C4-2B (cell line): ENCODE results near the gene LRBA.

Experiments
- H3K27ac ChIP-seq: fragments of 450-650 bp; 2 replicates; pipeline ENCODE4 v1.5.1; 2017
- ZFX ChIP-seq: fragments of 450-650 bp; IDR thresholded peaks from 2 replicates; pipeline ENCODE4 v1.6.1; 2017
- TF ChIP-seq, protein P1 (sequence below): fragments of 450-650 bp; conservative IDR thresholded peaks from 2 replicates; pipeline ENCODE4 v1.5.1; 2017; ENCODE audit warnings: mild to moderate bottlenecking

Gene LRBA

DNA sequence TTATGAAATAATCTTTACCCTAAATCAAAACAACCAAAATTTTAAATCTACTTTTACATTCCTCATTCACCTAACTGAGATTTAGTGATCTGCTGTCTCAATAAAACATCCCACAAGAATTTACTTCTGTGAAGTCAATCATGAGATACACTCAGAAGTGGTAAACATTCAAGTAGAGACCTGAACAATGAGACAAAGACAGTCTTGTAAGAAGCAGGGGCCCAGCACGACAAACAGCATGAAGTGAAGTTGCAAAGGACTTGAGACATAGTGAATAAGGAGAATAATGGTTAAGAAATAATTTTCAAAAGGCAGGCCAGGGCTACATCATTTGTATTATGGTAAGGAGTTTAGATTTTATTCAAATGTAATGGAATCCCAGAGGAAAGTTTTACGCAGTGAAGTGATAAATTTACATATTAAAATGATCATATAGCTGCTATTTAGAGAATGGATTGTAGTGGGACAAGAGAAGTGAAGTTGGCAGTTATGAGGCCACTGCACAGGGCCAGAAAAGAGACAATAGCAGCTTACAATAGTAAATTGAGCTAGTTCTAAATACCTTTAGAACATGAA, 331.2 kb downstream of the LRBA start:
- no peak overlapping the region for H3K27ac ChIP-seq
- TF ChIP-seq, protein P1, sequence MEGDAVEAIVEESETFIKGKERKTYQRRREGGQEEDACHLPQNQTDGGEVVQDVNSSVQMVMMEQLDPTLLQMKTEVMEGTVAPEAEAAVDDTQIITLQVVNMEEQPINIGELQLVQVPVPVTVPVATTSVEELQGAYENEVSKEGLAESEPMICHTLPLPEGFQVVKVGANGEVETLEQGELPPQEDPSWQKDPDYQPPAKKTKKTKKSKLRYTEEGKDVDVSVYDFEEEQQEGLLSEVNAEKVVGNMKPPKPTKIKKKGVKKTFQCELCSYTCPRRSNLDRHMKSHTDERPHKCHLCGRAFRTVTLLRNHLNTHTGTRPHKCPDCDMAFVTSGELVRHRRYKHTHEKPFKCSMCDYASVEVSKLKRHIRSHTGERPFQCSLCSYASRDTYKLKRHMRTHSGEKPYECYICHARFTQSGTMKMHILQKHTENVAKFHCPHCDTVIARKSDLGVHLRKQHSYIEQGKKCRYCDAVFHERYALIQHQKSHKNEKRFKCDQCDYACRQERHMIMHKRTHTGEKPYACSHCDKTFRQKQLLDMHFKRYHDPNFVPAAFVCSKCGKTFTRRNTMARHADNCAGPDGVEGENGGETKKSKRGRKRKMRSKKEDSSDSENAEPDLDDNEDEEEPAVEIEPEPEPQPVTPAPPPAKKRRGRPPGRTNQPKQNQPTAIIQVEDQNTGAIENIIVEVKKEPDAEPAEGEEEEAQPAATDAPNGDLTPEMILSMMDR: no peak
- TF ChIP-seq ZFX: no peak

DNA sequence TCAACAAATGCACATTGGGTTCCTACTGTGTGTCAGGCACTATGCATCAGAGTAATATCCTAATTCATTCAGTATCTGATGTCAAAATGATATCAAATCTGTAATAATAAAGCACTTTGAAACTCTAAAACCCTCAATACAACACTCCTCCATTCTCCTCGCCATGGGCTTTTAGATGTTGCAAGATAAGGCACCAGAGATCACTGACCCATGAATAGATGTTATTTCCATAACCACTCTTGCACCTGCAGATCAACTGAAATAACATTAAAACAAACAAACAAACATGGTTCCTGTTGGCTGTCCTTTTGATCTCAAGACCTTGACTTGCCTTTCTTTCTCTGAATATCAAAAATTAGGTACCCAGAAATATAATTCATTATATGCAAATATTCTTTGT, 333.0 kb downstream of the LRBA start:
- H3K27ac ChIP-seq: no peak overlapping the region
- no peak for TF ChIP-seq ZFX
- TF ChIP-seq, protein P1: no peak

- TF ChIP-seq ZFX: no peak
- TF ChIP-seq, protein P1: no peak
Observed at GRCh38 chr4:150681063-150681462, 334.0 kb downstream of the LRBA start.

GRCh38 chr4:150680651-150681050, 334.4 kb downstream of the LRBA start:
- TF ChIP-seq, protein P1: no peak
- TF ChIP-seq ZFX: no peak
- H3K27ac ChIP-seq: no peak overlapping the region

More at GRCh38 chr4:150681063-150681462, 334.0 kb downstream of the LRBA start:
- no peak overlapping the region for H3K27ac ChIP-seq

DNA sequence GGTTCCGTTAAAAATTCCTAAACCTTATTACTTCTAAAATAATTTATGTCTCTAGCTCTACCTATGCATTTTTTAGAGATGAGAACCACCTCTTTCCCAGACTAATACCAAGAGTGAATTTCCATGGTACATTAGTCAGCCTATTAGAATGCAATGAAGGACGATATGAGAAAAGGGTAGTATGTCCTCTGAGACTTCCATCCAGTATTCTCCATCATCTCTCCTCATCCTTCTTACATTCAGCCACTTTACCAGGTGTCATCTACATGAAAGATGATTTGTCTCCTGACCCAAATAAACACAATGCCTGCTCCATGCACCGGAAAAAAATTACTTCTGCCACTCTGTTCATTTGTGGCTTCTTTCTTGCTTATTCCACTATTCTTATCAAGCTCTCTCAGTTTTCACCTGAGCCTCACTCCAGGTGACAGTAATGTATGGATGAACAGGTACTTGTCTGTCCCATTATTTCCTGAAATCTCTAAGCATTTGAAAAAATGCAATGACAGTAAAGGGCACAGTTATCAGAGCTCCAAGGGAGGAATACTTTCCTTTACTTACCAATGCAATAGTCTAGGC, 335.2 kb downstream of the LRBA start:
- TF ChIP-seq, protein P1: no peak
- TF ChIP-seq ZFX: no peak
- no peak overlapping the region for H3K27ac ChIP-seq

DNA sequence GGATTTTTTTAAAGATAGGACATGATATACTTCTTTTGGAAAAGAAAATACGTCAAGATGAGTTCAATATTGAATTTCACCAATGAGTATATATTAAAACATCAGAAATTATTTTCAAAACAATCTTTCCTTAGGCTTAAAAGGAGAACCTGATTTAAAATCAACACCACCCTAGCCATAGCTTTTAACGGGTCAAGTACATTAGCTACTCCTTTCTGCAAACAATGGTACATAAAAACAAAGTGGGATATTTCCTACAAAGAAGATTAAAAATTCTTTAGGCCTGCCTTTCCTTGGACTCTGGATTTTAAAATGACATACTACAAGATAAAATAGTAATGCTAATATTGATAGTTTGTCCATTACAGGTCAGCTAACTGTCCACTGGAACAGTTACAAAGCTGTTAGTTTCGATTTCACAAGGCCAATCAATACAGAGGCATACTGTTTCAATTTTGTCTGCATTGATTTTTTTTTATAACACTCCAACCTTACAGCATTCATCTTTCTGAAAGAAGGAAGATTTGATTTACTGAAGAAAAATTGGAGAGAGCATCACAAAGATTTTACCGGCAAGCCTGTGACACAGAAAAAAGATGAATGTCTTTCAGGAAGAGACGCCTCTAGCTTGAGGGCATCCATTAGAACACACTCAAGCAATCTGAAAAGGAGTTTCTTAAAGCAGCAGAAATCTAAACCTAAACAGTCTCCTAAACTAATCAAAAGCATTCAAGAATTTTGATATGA, 335.9 kb downstream of the LRBA start:
- no peak for TF ChIP-seq ZFX
- TF ChIP-seq, protein P1: no peak
- no peak overlapping the region for H3K27ac ChIP-seq

DNA sequence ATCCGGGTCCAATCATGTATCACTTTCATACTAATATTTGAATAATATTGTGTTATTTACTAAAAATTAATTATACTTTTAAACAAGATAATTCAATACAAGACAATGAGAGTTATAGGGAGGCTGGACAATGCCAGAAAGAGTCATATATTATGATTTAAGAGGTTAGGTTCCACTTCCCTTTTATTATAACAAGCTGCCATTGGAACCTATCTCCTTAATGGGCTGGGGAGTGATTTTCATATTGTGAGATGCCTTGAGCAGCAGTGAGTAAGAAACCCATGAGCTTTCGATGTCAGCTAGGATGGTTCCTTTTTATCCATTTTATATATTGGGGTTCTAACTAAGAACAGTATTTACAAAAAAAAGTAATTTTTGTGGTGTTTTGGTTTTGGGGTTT, 341.3 kb downstream of the LRBA start:
- TF ChIP-seq, protein P1: no peak
- TF ChIP-seq ZFX: no peak
- H3K27ac ChIP-seq: no peak overlapping the region
